GM19372 (cell line): ENCODE results near the gene GAREM1.

ENCODE experiments used
- ATAC-seq: cut with Tn5 transposase; IDR thresholded peaks from one replicate; pipeline ENCODE4 v1.9.1; 2021; ENCODE audit warnings: mild to moderate bottlenecking, low read depth, moderate library complexity; ENCODE audit not compliant: unreplicated experiment

GAREM1 gene

DNA sequence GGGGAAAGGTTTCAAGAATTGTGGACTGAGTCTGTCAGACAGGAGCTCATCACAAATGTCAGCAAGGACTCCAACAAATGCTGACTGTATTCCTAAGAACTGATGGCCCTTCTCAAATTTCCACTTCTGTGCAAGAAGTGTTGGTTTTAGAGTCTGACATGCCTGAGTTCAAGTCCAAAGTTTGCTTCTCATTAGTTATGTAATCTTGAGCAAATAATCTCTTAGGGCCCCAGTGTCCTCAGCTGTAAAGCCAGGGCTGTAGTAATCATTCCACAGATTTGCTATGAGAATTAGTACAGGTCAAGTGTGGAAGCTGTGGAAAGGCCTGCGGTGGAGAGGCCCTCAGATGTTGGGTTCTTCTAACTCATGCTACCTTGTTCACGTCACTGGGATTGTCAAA, 257.0 kb downstream of the GAREM1 start:
- ATAC-seq = no peak
